ENCODE results near the gene ENTPD1. TPM values are rescaled to one million over a fixed set of nuclear protein-coding genes. Genes with fewer than 3 reads are reported as not detected.

ENTPD1 gene, protein sequence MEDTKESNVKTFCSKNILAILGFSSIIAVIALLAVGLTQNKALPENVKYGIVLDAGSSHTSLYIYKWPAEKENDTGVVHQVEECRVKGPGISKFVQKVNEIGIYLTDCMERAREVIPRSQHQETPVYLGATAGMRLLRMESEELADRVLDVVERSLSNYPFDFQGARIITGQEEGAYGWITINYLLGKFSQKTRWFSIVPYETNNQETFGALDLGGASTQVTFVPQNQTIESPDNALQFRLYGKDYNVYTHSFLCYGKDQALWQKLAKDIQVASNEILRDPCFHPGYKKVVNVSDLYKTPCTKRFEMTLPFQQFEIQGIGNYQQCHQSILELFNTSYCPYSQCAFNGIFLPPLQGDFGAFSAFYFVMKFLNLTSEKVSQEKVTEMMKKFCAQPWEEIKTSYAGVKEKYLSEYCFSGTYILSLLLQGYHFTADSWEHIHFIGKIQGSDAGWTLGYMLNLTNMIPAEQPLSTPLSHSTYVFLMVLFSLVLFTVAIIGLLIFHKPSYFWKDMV
- polyA plus RNA-seq (2013, experiment 1 of 2), result 0.52 TPM
- 0.58 TPM for polyA plus RNA-seq (2013, experiment 2 of 2)

GRCh38 chr10:95756041-95756761 is at the start of gene ENTPD1:
ENTPD1 (plus strand) TSS chr10:95756163; CDS start chr10:95756240, 77 bp downstream.
- peaks cover 5 to 8% of the 10 kb centered on the region in 2 donors for H3K4me1 ChIP-seq (ENCODE audit: control insufficient read depth in 2 of 2, insufficient read depth in 1 of 2, low read depth in 1 of 2, low read length in 2 of 2)
- peak within 1 kb of the TSS; percentile 38 for H3K4me2 ChIP-seq (ENCODE audit: insufficient read depth, low read length, poor library complexity, severe bottlenecking)
- no peaks in the 10 kb centered on the region for H3K9me3 ChIP-seq (replicated peaks in 1 of 2; ENCODE audit: control insufficient read depth in 2 of 2, insufficient read depth in 1 of 2, low read depth in 1 of 2, low read length in 2 of 2)
- no peak within 1 kb of the TSS for H2BK120ac ChIP-seq (ENCODE audit: low read depth, low read length)
- H3K27ac ChIP-seq (replicated peaks; ENCODE audit: low read length), result no peak within 1 kb of the TSS
- H2BK12ac ChIP-seq (ENCODE audit: low read length), result no peak within 1 kb of the TSS
- no peaks in the 10 kb centered on the region for H3K79me1 ChIP-seq (ENCODE audit: low read depth, low read length)
- H3K4me3 ChIP-seq (ENCODE audit: low read length in 2 of 2), result peak within 1 kb of the TSS in 1 of 2 donors; percentile 41
- H2AK5ac ChIP-seq (ENCODE audit: low read depth, low read length), result no peak within 1 kb of the TSS
- no peak within 1 kb of the TSS for H2BK5ac ChIP-seq (ENCODE audit: low read length)
- H3K9ac ChIP-seq (ENCODE audit: low read depth, low read length, poor library complexity), result no peak within 1 kb of the TSS
- H4K8ac ChIP-seq (ENCODE audit: low read depth, low read length), result no peak within 1 kb of the TSS
- H3K36me3 ChIP-seq (replicated peaks in 1 of 2; ENCODE audit: control insufficient read depth in 2 of 2, insufficient read depth in 2 of 2, low read length in 2 of 2), result no peaks in the 10 kb centered on the region
- no peak within 1 kb of the TSS for H2BK15ac ChIP-seq (ENCODE audit: low read length)
- H3K18ac ChIP-seq (ENCODE audit: low read length), result peak within 1 kb of the TSS; percentile 7
- no peak for DNase-seq (ENCODE audit: low spot score)
- no peak within 1 kb of the TSS for H3K23ac ChIP-seq (ENCODE audit: low read depth, low read length, poor library complexity)
- no peak within 1 kb of the TSS for H3K14ac ChIP-seq (ENCODE audit: low read length)
- peaks cover 0 to 7% (median 0%) of the 10 kb centered on the region in 3 experiments for H3K27me3 ChIP-seq (ENCODE audit: control insufficient read depth in 3 of 3, insufficient read depth in 3 of 3, low read depth in 1 of 3, low read length in 3 of 3)
- no peak within 1 kb of the TSS for H3K4ac ChIP-seq (ENCODE audit: low read length)
- no peak within 1 kb of the TSS for H4K91ac ChIP-seq (ENCODE audit: low read depth, low read length, poor library complexity)
- no CpG with 5 or more reads among the region's 11 CpGs for WGBS, 2 donors (ENCODE audit: extremely low coverage in 2 of 2, insufficient read length in 2 of 2, insufficient replicate concordance in 1 of 2)
- peak within 1 kb of the TSS; percentile 78 for H2AFZ ChIP-seq (ENCODE audit: low read length)

DNA sequence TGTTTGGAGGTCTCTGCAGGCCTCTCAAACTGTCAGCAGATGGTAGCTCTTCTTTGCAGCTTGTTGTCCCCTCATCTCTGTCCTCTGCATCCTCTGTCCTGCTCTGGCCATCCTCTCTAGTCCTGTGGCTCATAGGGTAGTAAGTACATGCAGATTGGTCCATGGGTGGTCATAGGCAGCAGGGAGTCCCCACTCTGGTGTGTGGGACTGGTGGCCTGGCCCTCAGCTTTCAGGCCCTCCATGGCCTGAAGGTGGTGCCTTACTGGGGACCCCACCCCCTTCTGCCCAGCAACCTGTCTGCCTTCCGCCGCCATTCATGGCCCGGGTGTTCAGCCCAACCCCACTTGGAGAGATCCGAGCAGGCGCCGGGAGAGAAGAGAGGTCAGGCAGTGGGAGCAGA is 49.4 kb upstream of the ENTPD1 start:
- WGBS, 2 donors (ENCODE audit: extremely low coverage in 2 of 2, insufficient read length in 2 of 2, insufficient replicate concordance in 1 of 2), result no CpG with 5 or more reads among the region's 6 CpGs
- no peak overlapping the region for H3K23ac ChIP-seq (ENCODE audit: low read depth, low read length, poor library complexity)
- H2AFZ ChIP-seq (ENCODE audit: low read length), result no peak overlapping the region
- H2BK15ac ChIP-seq (ENCODE audit: low read length), result no peak overlapping the region
- peaks cover 4% of the 10 kb centered on the region in 2 donors for H3K9me3 ChIP-seq (replicated peaks in 1 of 2; ENCODE audit: control insufficient read depth in 2 of 2, insufficient read depth in 1 of 2, low read depth in 1 of 2, low read length in 2 of 2)
- H3K4ac ChIP-seq (ENCODE audit: low read length), result no peak overlapping the region
- H3K14ac ChIP-seq (ENCODE audit: low read length), result no peak overlapping the region
- H3K18ac ChIP-seq (ENCODE audit: low read length), result no peak overlapping the region
- no peaks in the 10 kb centered on the region for H3K4me1 ChIP-seq (ENCODE audit: control insufficient read depth in 2 of 2, insufficient read depth in 1 of 2, low read depth in 1 of 2, low read length in 2 of 2)
- no peak overlapping the region for H2AK5ac ChIP-seq (ENCODE audit: low read depth, low read length)
- H2BK5ac ChIP-seq (ENCODE audit: low read length), result no peak overlapping the region
- no peak overlapping the region for H3K27ac ChIP-seq (replicated peaks; ENCODE audit: low read length)
- DNase-seq (ENCODE audit: low spot score), result no peak
- H4K91ac ChIP-seq (ENCODE audit: low read depth, low read length, poor library complexity), result no peak overlapping the region
- H3K79me1 ChIP-seq (ENCODE audit: low read depth, low read length), result no peaks in the 10 kb centered on the region
- H2BK120ac ChIP-seq (ENCODE audit: low read depth, low read length), result no peak overlapping the region
- no peaks in the 10 kb centered on the region for H3K27me3 ChIP-seq (ENCODE audit: control insufficient read depth in 3 of 3, insufficient read depth in 3 of 3, low read depth in 1 of 3, low read length in 3 of 3)
- H4K8ac ChIP-seq (ENCODE audit: low read depth, low read length), result no peak overlapping the region
- H3K4me3 ChIP-seq (ENCODE audit: low read length in 2 of 2), result no peak overlapping the region
- H3K9ac ChIP-seq (ENCODE audit: low read depth, low read length, poor library complexity), result no peak overlapping the region
- no peaks in the 10 kb centered on the region for H3K36me3 ChIP-seq (replicated peaks in 1 of 2; ENCODE audit: control insufficient read depth in 2 of 2, insufficient read depth in 2 of 2, low read length in 2 of 2)
- H3K4me2 ChIP-seq (ENCODE audit: insufficient read depth, low read length, poor library complexity, severe bottlenecking), result no peak overlapping the region
- H2BK12ac ChIP-seq (ENCODE audit: low read length), result peak overlapping the region; percentile 84

DNA sequence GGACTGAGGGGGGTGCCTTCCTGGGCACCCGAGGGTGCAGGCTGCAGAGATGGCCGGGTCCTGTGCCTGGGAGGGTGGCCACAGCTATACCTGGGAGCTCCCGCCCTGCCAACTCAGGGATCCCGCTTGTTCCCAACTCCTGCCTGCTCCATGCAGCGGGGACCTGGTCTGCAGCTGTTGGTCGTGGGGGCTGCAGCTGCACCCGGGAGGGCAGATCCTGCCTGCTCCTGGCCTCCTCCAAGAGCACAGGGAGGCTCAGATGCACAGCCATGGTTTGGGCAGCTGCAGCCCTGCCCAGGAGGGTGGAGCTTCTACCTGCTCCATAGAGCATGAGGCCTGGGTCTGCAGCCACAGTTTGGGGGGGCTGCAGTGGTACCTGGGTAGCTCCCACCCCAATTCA is 49.0 kb upstream of the ENTPD1 start:
- Histone ChIP-seq H3K79me1 (ENCODE audit: low read depth, low read length) (no peaks in the 10 kb centered on the region), H4K91ac (ENCODE audit: low read depth, low read length, poor library complexity) (no peak overlapping the region), H3K14ac (ENCODE audit: low read length) (no peak overlapping the region), H3K27me3 (ENCODE audit: control insufficient read depth in 3 of 3, insufficient read depth in 3 of 3, low read depth in 1 of 3, low read length in 3 of 3) (peaks cover 0 to 4% (median 0%) of the 10 kb centered on the region in 3 experiments), H2AK5ac (ENCODE audit: low read depth, low read length) (no peak overlapping the region), H3K9me3 (replicated peaks in 1 of 2; ENCODE audit: control insufficient read depth in 2 of 2, insufficient read depth in 1 of 2, low read depth in 1 of 2, low read length in 2 of 2) (peaks cover 4% of the 10 kb centered on the region in 2 donors), H3K4me3 (ENCODE audit: low read length in 2 of 2) (peak overlapping the region in 1 of 2 donors; percentile 50), H2BK120ac (ENCODE audit: low read depth, low read length) (no peak overlapping the region), H2BK12ac (ENCODE audit: low read length) (peak overlapping the region; percentile 84), H2AFZ (ENCODE audit: low read length) (no peak overlapping the region), H3K27ac (replicated peaks; ENCODE audit: low read length) (no peak overlapping the region), H4K8ac (ENCODE audit: low read depth, low read length) (no peak overlapping the region), H3K4me2 (ENCODE audit: insufficient read depth, low read length, poor library complexity, severe bottlenecking) (no peak overlapping the region), H3K18ac (ENCODE audit: low read length) (peak overlapping the region; percentile 76), H3K23ac (ENCODE audit: low read depth, low read length, poor library complexity) (peak overlapping the region; percentile 55), H3K4me1 (ENCODE audit: control insufficient read depth in 2 of 2, insufficient read depth in 1 of 2, low read depth in 1 of 2, low read length in 2 of 2) (no peaks in the 10 kb centered on the region), H3K36me3 (replicated peaks in 1 of 2; ENCODE audit: control insufficient read depth in 2 of 2, insufficient read depth in 2 of 2, low read length in 2 of 2) (no peaks in the 10 kb centered on the region), H3K9ac (ENCODE audit: low read depth, low read length, poor library complexity) (no peak overlapping the region), H3K4ac (ENCODE audit: low read length) (no peak overlapping the region), H2BK15ac (ENCODE audit: low read length) (no peak overlapping the region), H2BK5ac (ENCODE audit: low read length) (no peak overlapping the region)
- no CpG with 5 or more reads among the region's 7 CpGs for WGBS, 2 donors (ENCODE audit: extremely low coverage in 2 of 2, insufficient read length in 2 of 2, insufficient replicate concordance in 1 of 2)
- no peak for DNase-seq (ENCODE audit: low spot score)

DNA sequence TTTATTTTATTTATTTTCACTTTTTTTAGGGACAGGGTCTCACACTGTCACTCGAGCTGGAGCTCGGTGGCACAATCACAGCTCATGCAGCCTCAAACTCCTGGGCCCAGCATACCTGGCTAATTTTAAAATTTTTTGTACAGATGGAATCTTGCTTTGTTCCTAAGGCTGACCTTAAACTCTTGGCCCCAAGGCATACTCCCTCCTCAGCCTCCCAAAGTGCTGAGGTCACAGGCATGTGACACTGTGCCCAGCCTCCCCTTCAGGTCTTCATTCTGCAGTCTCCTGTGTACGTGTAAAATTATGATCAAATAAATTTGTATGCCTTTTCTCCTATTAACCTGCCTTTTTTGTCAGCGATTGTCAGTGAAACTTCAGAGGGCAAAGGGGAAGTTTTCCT is 44.5 kb upstream of the ENTPD1 start:
- WGBS, 2 donors (ENCODE audit: extremely low coverage in 2 of 2, insufficient read length in 2 of 2, insufficient replicate concordance in 1 of 2), result no CpG with 5 or more reads among the region's 4 CpGs
- H3K4ac ChIP-seq (ENCODE audit: low read length), result no peak overlapping the region
- no peak overlapping the region for H2BK15ac ChIP-seq (ENCODE audit: low read length)
- H2BK120ac ChIP-seq (ENCODE audit: low read depth, low read length), result no peak overlapping the region
- peaks cover 0 to 1% of the 10 kb centered on the region in 2 donors for H3K9me3 ChIP-seq (replicated peaks in 1 of 2; ENCODE audit: control insufficient read depth in 2 of 2, insufficient read depth in 1 of 2, low read depth in 1 of 2, low read length in 2 of 2)
- no peak for DNase-seq (ENCODE audit: low spot score)
- H3K18ac ChIP-seq (ENCODE audit: low read length), result no peak overlapping the region
- no peaks in the 10 kb centered on the region for H3K4me1 ChIP-seq (ENCODE audit: control insufficient read depth in 2 of 2, insufficient read depth in 1 of 2, low read depth in 1 of 2, low read length in 2 of 2)
- H4K91ac ChIP-seq (ENCODE audit: low read depth, low read length, poor library complexity), result no peak overlapping the region
- H4K8ac ChIP-seq (ENCODE audit: low read depth, low read length), result no peak overlapping the region
- H3K9ac ChIP-seq (ENCODE audit: low read depth, low read length, poor library complexity), result no peak overlapping the region
- H3K27me3 ChIP-seq (ENCODE audit: control insufficient read depth in 3 of 3, insufficient read depth in 3 of 3, low read depth in 1 of 3, low read length in 3 of 3), result peaks cover 0 to 11% (median 0%) of the 10 kb centered on the region in 3 experiments
- H3K4me3 ChIP-seq (ENCODE audit: low read length in 2 of 2), result no peak overlapping the region
- H3K36me3 ChIP-seq (replicated peaks in 1 of 2; ENCODE audit: control insufficient read depth in 2 of 2, insufficient read depth in 2 of 2, low read length in 2 of 2), result no peaks in the 10 kb centered on the region
- H2AK5ac ChIP-seq (ENCODE audit: low read depth, low read length), result no peak overlapping the region
- H2AFZ ChIP-seq (ENCODE audit: low read length), result no peak overlapping the region
- H2BK5ac ChIP-seq (ENCODE audit: low read length), result no peak overlapping the region
- H3K79me1 ChIP-seq (ENCODE audit: low read depth, low read length), result no peaks in the 10 kb centered on the region
- no peak overlapping the region for H3K23ac ChIP-seq (ENCODE audit: low read depth, low read length, poor library complexity)
- no peak overlapping the region for H3K27ac ChIP-seq (replicated peaks; ENCODE audit: low read length)
- H3K14ac ChIP-seq (ENCODE audit: low read length), result no peak overlapping the region
- H2BK12ac ChIP-seq (ENCODE audit: low read length), result no peak overlapping the region
- H3K4me2 ChIP-seq (ENCODE audit: insufficient read depth, low read length, poor library complexity, severe bottlenecking), result no peak overlapping the region
